ENCODE results near the gene GJC2.

- no peak for TF ChIP-seq POLR2A (IDR thresholded peaks at IDR 0.05)
- no peak for TF ChIP-seq CTCF (IDR thresholded peaks at IDR 0.05)
- TF ChIP-seq POLR2AphosphoS5 (IDR thresholded peaks at IDR 0.05), result no peak
Measured at GRCh38 chr1:228156941-228157728, 7.4 kb downstream of the GJC2 start.

All from prostate gland (tissue), 2 donors.